Tibial nerve (tissue), 4 donors: ENCODE data around the gene RFPL2. TPM values are rescaled to one million over a fixed set of nuclear protein-coding genes. Genes with fewer than 3 reads are reported as not detected.
"Not testable (repeated sequence)": the region's sequence is repeated elsewhere in the genome, so short reads cannot be mapped to it uniquely, and the experiment has no call there.

ENCODE experiments used
- DNase-seq, 2 donors: peaks; one replicate each; pipeline ENCODE4 v3.0.0-alpha.2; 2019; ENCODE audit warnings: low spot score in 2 of 2
- H3K27ac ChIP-seq, 4 donors: fragments of 200-600 bp; sonication (generic) in 3 of 4; one replicate each; pipeline ENCODE4 v1.5.1; 2017 to 2019; ENCODE audit warnings: mild to moderate bottlenecking in 1 of 4
- H3K27me3 ChIP-seq, 2 donors: fragments of 200-600 bp; sonication (generic) in 1 of 2; one replicate each; pipeline versions ENCODE4 v1.5.1 to v1.6.0; 2017 to 2019
- H3K36me3 ChIP-seq, 3 donors: fragments of 200-600 bp; sonication (generic); one replicate each; pipeline ENCODE4 v1.5.1; 2018 to 2019
- H3K4me1 ChIP-seq, 4 donors: fragments of 200-600 bp; sonication (generic) in 3 of 4; one replicate each; pipeline ENCODE4 v1.5.1; 2017 to 2019
- H3K4me3 ChIP-seq, 4 donors: fragments of 200-600 bp; sonication (generic) in 3 of 4; one replicate each; pipeline ENCODE4 v1.5.1; 2017 to 2019; ENCODE audit warnings: mild to moderate bottlenecking in 1 of 4, moderate library complexity in 1 of 4
- H3K9me3 ChIP-seq, 4 donors: fragments of 200-600 bp; sonication (generic) in 3 of 4; one replicate each; pipeline ENCODE4 v1.5.1; 2017 to 2019
- CTCF ChIP-seq, 5 experiments: fragments of 200-600 bp in 3 of 5; fragments of 450-650 bp in 2 of 5; sonication (generic) in 3 of 5; IDR thresholded peaks; one replicate each; pipeline ENCODE4 v1.5.1; 2016 to 2019; ENCODE audit warnings: antibody characterized with exemption in 5 of 5, mild to moderate bottlenecking in 3 of 5, moderate library complexity in 2 of 5
- EP300 ChIP-seq, 2 donors: sonication (generic); formaldehyde crosslinking; IDR thresholded peaks; one replicate each; pipeline ENCODE4 v1.6.1; 2017; ENCODE audit warnings: antibody characterized with exemption in 2 of 2, mild to moderate bottlenecking in 1 of 2
- POLR2A ChIP-seq, 2 donors: fragments of 450-650 bp; IDR thresholded peaks; one replicate each; pipeline ENCODE4 v1.6.1; 2017; ENCODE audit warnings: antibody characterized with exemption in 2 of 2, mild to moderate bottlenecking in 2 of 2, moderate library complexity in 2 of 2
- WGBS, 2 donors: methylation state at CpG; one replicate each; pipeline ENCODE4 v1.1.5; 2018; 5-methylcytosine and 5-hydroxymethylcytosine counted together
- total RNA-seq, 4 donors: library from RNA; depleted of rRNA; stranded (reverse); fragments of >200 nt; gene quantifications; one replicate each; pipeline ENCODE4 v1.1.0, GENCODE V29; 2016

RFPL2 gene
- total RNA-seq, 4 donors from 2014 or later, result not detected

GRCh38 chr22:32191021-32191420 lies 13.9 kb downstream of the RFPL2 start:
- WGBS, 2 donors, result 82 to 84% methylated on average over 15 of the region's 15 CpGs
- not testable (repeated sequence) for H3K27ac ChIP-seq, H3K36me3 ChIP-seq, H3K4me1 ChIP-seq, H3K9me3 ChIP-seq, H3K4me3 ChIP-seq, H3K27me3 ChIP-seq, DNase-seq

- 85 to 98% methylated on average over 3 of the region's 3 CpGs for WGBS, 2 donors
- TF ChIP-seq CTCF (IDR thresholded peaks at IDR 0.05), result no peak
- TF ChIP-seq POLR2A (IDR thresholded peaks at IDR 0.05), result no peak
- TF ChIP-seq EP300 (IDR thresholded peaks at IDR 0.05), result no peak
- Histone ChIP-seq H3K27ac (no peak overlapping the region), H3K9me3 (no peaks in the 10 kb centered on the region), H3K36me3 (no peaks in the 10 kb centered on the region), H3K4me1 (no peaks in the 10 kb centered on the region), H3K4me3 (no peak overlapping the region), H3K27me3 (no peaks in the 10 kb centered on the region)
- DNase-seq, result no peak
These were observed 19.1 kb downstream of the RFPL2 start for GRCh38 chr22:32185821-32186220.

- Histone ChIP-seq H3K36me3 (no peaks in the 10 kb centered on the region), H3K9me3 (no peaks in the 10 kb centered on the region), H3K27me3 (no peaks in the 10 kb centered on the region), H3K4me3 (no peak overlapping the region), H3K4me1 (no peaks in the 10 kb centered on the region), H3K27ac (no peak overlapping the region)
- WGBS, 2 donors, result 62 to 72% methylated on average over 3 of the region's 3 CpGs
- TF ChIP-seq CTCF (IDR thresholded peaks at IDR 0.05), result no peak
- TF ChIP-seq POLR2A (IDR thresholded peaks at IDR 0.05), result no peak
- no peak for TF ChIP-seq EP300 (IDR thresholded peaks at IDR 0.05)
- no peak for DNase-seq
These were observed 21.2 kb downstream of the RFPL2 start for GRCh38 chr22:32183625-32184024.

- Histone ChIP-seq H3K27me3 (peaks cover 0 to 16% of the 10 kb centered on the region in 2 donors), H3K27ac (no peak overlapping the region), H3K36me3 (no peaks in the 10 kb centered on the region), H3K4me3 (no peak overlapping the region), H3K9me3 (peaks cover 0 to 13% (median 0%) of the 10 kb centered on the region in 4 donors), H3K4me1 (no peaks in the 10 kb centered on the region)
- 66 to 70% methylated on average over 6 of the region's 6 CpGs for WGBS, 2 donors
- DNase-seq, result no peak
- TF ChIP-seq POLR2A (IDR thresholded peaks at IDR 0.05) (no peak), CTCF (IDR thresholded peaks at IDR 0.05) (no peak), EP300 (IDR thresholded peaks at IDR 0.05) (no peak)
These were observed 23.8 kb downstream of the RFPL2 start for GRCh38 chr22:32181043-32181442.

- no peaks in the 10 kb centered on the region for H3K36me3 ChIP-seq
- DNase-seq, result no peak
- TF ChIP-seq CTCF (IDR thresholded peaks at IDR 0.05), result no peak
- TF ChIP-seq POLR2A (IDR thresholded peaks at IDR 0.05), result no peak
- TF ChIP-seq EP300 (IDR thresholded peaks at IDR 0.05), result no peak
- H3K4me1 ChIP-seq, result no peaks in the 10 kb centered on the region
- H3K4me3 ChIP-seq, result no peak overlapping the region
- H3K9me3 ChIP-seq, result peaks cover 0 to 13% (median 0%) of the 10 kb centered on the region in 4 donors
- H3K27me3 ChIP-seq, result peaks cover 0 to 30% of the 10 kb centered on the region in 2 donors
- H3K27ac ChIP-seq, result no peak overlapping the region
- WGBS, 2 donors, result 85 to 88% methylated on average over 8 of the region's 8 CpGs
These were observed 27.6 kb downstream of the RFPL2 start for GRCh38 chr22:32177221-32177765.
